Ovary (tissue), 3 donors: ENCODE measurements around the gene FARS2.

Experiments used
- CTCF ChIP-seq, 3 donors: fragments of 450-650 bp in 2 of 3; fragments of 200-600 bp in 1 of 3; IDR thresholded peaks; one replicate each; pipeline versions ENCODE4 v1.5.1 to v1.8.0; 2016 to 2022; ENCODE audit warnings: antibody characterized with exemption in 3 of 3, mild to moderate bottlenecking in 1 of 3
- POLR2A ChIP-seq: fragments of 450-650 bp; IDR thresholded peaks from one replicate; pipeline ENCODE4 v1.6.1; 2017; ENCODE audit warnings: antibody characterized with exemption, mild to moderate bottlenecking, moderate library complexity
- donor health status: DM: no; HTN: no; CAD: no.

- no peak for TF ChIP-seq CTCF (IDR thresholded peaks at IDR 0.05)
- TF ChIP-seq POLR2A = no peak
Observed at GRCh38 chr6:5290097-5290496, 28.8 kb downstream of the FARS2 start.
